Measurements from ENCODE around the gene ARR3. TPM values are rescaled to one million over a fixed set of nuclear protein-coding genes. Genes with fewer than 3 reads are reported as not detected.
"Not testable (repeated sequence)": the region's sequence is repeated elsewhere in the genome, so short reads cannot be mapped to it uniquely, and the experiment has no call there.

The ARR3 gene
- total RNA-seq, 4 donors from 2014 or later, result not detected

GRCh38 chrX:70293621-70294020 is 25.5 kb downstream of the ARR3 start:
- H3K27me3 ChIP-seq, result no peaks in the 10 kb centered on the region
- peaks cover 3 to 9% of the 10 kb centered on the region in 2 donors for H3K4me1 ChIP-seq
- TF ChIP-seq CTCF (IDR thresholded peaks at IDR 0.05 in 4 of 5, conservative IDR thresholded peaks at IDR 0.05 in 1 of 5) (no peak), POLR2A (IDR thresholded peaks at IDR 0.05) (no peak)
- H3K9me3 ChIP-seq, result no peaks in the 10 kb centered on the region
- in situ Hi-C loops (cut with MboI; ENCODE audit: low sequenced_read_pairs in 4 of 4) (no loop called here), intact Hi-C loops (cut with DNase I; ENCODE audit: low total_unique reads) (no loop called here)
- DNase-seq (no peak), ATAC-seq (no peak)
- H3K27ac ChIP-seq, result no peak overlapping the region
- H3K4me3 ChIP-seq, result no peak overlapping the region
- H3K36me3 ChIP-seq, result no peaks in the 10 kb centered on the region

- no peak overlapping the region for H3K27ac ChIP-seq
- ATAC-seq (no peak), DNase-seq (no peak)
- no peaks in the 10 kb centered on the region for H3K36me3 ChIP-seq
- intact Hi-C loops (cut with DNase I; ENCODE audit: low total_unique reads), result no loop called here
- H3K9me3 ChIP-seq, result no peaks in the 10 kb centered on the region
- H3K27me3 ChIP-seq, result no peaks in the 10 kb centered on the region
- no peaks in the 10 kb centered on the region for H3K4me1 ChIP-seq
- in situ Hi-C loops (cut with MboI; ENCODE audit: low sequenced_read_pairs in 4 of 4), result no loop called here
- TF ChIP-seq CTCF (IDR thresholded peaks at IDR 0.05 in 4 of 5, conservative IDR thresholded peaks at IDR 0.05 in 1 of 5), result no peak
- TF ChIP-seq POLR2A (IDR thresholded peaks at IDR 0.05), result no peak
- no peak overlapping the region for H3K4me3 ChIP-seq
These were observed 33.6 kb downstream of the ARR3 start for GRCh38 chrX:70301716-70302115.

GRCh38 chrX:70313503-70313902 is 45.4 kb downstream of the ARR3 start:
- in situ Hi-C loops (cut with MboI; ENCODE audit: low sequenced_read_pairs in 4 of 4) (no loop called here), intact Hi-C loops (cut with DNase I; ENCODE audit: low total_unique reads) (no loop called here)
- no peak for ATAC-seq
- H3K27me3 ChIP-seq, result no peaks in the 10 kb centered on the region
- no peak for TF ChIP-seq POLR2A (IDR thresholded peaks at IDR 0.05)
- no peak for TF ChIP-seq CTCF (IDR thresholded peaks at IDR 0.05 in 4 of 5, conservative IDR thresholded peaks at IDR 0.05 in 1 of 5)
- DNase-seq, result no peak
- no peaks in the 10 kb centered on the region for H3K36me3 ChIP-seq
- no peaks in the 10 kb centered on the region for H3K4me1 ChIP-seq
- no peak overlapping the region for H3K4me3 ChIP-seq
- no peaks in the 10 kb centered on the region for H3K9me3 ChIP-seq
- H3K27ac ChIP-seq, result no peak overlapping the region

- ATAC-seq (no peak), DNase-seq (no peak)
- Histone ChIP-seq H3K4me3 (no peak overlapping the region), H3K27me3 (no peaks in the 10 kb centered on the region), H3K27ac (no peak overlapping the region), H3K4me1 (no peaks in the 10 kb centered on the region), H3K36me3 (no peaks in the 10 kb centered on the region), H3K9me3 (no peaks in the 10 kb centered on the region)
- in situ Hi-C loops (cut with MboI; ENCODE audit: low sequenced_read_pairs in 4 of 4), result no loop called here
- intact Hi-C loops (cut with DNase I; ENCODE audit: low total_unique reads), result no loop called here
- TF ChIP-seq POLR2A (IDR thresholded peaks at IDR 0.05) (no peak), CTCF (IDR thresholded peaks at IDR 0.05 in 4 of 5, conservative IDR thresholded peaks at IDR 0.05 in 1 of 5) (no peak)
These were observed 54.6 kb downstream of the ARR3 start for GRCh38 chrX:70322784-70323183.

- ATAC-seq; in situ Hi-C loops (cut with MboI; ENCODE audit: low sequenced_read_pairs in 4 of 4): not testable (repeated sequence)
These were observed 55.5 kb downstream of the ARR3 start for GRCh38 chrX:70323628-70324027.

More at GRCh38 chrX:70323628-70324027, 55.5 kb downstream of the ARR3 start:
- H3K36me3 ChIP-seq; H3K27me3 ChIP-seq; DNase-seq; intact Hi-C loops (cut with DNase I; ENCODE audit: low total_unique reads); H3K4me3 ChIP-seq; H3K27ac ChIP-seq; H3K4me1 ChIP-seq; H3K9me3 ChIP-seq: not testable (repeated sequence)

Data from gastrocnemius medialis (tissue), 4 donors.